Middle frontal gyrus (tissue), 1 donor: Measurements from ENCODE around the gene OR2AG2.
"Not testable (repeated sequence)": the region's sequence is repeated elsewhere in the genome, so short reads cannot be mapped to it uniquely, and the experiment has no call there.

Source experiments
- DNase-seq: peaks from one replicate; pipeline ENCODE4 v3.0.0-alpha.2; 2015; ENCODE audit warnings: low spot score; ENCODE audit errors: extremely low spot score

Gene OR2AG2

GRCh38 chr11:6771926-6772893, at the start of gene OR2AG2:
Gene OR2AG2, minus strand, starts transcription at chr11:6771976. Its CDS starts 3,019 bp downstream, at chr11:6768957.
- DNase-seq: no peak

GRCh38 chr11:6818967-6819366, 47.2 kb upstream of the OR2AG2 start:
- DNase-seq: no peak

DNA sequence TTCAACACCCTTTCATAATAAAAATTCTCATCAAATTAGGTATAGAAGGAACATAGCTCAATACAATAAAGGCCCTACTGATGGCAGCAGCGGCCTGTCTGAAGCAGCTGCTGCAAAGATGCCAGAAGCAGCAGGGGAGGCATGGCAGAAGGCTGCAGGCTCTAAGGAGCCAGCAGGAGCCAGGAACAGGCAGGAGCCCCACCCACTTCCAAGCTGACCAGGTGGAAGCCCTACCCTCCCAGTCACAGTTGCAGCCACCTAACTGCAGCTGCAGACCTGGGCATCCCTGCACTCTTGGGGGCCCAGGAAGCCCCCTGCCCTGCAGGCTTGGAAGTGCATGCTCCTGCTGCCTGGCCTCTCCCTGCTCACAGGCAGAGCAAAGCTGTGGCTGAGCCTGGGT, 45.9 kb upstream of the OR2AG2 start:
- no peak for DNase-seq

DNA sequence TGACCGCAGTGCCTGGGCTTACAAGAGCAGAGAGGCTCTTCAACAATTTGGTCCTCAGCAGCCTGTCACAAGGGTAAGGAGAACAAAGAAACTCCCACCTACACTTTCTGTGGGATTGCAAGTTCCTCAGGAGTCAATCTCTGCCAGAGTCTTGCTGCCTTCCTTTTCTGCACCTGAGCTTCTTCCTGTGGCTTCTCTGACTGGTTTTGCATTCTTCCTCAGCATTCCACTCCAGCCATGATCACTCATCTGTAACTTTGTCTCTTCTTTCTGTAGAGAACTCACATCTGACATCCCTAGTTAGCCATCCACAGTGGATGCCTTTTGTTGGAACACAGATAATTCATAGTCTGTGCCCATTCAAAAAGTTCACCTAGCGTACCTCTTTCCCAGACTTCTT, 41.9 kb upstream of the OR2AG2 start:
- DNase-seq: no peak

DNA sequence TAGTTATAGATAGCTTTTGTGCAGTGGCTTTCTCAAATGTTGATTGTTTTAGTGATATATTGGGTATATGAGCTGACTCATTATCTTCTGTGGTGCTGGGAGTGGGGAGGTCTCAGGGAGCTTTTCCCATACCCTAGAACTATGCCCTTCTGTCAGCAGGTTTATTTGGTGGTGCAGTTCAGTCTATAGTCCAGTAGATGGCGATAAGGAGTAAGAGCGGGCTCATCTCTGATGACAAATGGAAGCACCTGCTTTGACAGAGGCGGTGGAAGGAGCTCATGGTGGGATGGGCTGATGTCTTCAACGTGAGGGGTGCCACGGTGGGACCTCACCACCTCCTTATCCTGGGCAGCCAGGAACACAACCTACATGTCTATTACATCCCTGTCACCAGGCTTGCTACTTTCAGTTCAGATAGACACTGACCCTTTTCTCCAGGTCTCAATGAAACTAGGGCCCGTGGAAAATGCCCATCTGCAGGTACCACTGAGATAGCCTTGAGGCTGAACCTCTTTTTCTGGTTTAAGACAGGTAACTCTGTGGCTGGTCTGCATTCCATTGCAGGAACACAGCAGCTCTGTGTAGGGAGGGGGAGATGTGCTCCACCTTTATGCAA, 40.7 kb upstream of the OR2AG2 start:
- peak; percentile 6 for DNase-seq

DNA sequence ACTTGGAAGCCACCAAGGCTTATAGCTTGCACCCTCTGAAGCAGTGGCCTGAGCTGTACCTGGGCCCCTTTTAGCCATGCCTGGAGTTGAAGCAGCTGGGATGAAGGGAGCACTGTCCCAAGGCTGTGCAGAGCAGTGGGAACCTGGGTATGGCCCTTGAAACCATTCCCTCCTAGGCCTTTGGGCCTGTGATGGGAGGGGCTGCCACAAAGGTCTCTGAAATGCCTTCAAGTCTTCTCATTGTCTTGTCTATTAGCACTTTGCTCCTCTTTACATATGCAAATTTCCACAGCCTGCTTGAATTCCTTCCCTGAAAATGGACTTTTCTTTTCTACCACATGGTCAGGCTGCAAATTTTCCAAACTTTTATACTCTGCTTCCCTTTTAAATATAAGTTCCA, 29.3 kb upstream of the OR2AG2 start:
- not testable (repeated sequence) for DNase-seq

DNA sequence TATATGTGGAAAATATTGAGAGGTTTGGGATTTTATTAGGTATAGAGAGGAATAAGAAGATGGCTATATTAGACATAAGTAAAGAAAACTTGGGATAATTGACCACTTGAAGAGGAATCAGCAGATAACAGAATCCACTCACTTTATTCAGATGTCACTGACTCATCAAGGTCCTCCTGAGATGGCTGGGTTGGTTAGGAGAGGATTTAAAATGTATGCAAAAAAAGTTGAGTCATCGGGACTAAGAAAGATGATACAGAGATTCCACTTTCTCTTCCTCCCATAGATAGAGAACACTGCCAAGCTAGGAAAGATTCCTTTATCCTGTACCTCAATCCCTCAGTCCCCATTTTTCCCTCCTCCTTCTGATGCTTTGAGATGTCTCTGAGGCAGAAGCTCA, 27.6 kb upstream of the OR2AG2 start, which contains the start of gene OR6A2:
OR6A2 (minus strand) TSS at position 288 of the 400 bp plus-strand sequence. CDS start 3,981 bp downstream, outside the sequence.
- DNase-seq: no peak

- DNase-seq: no peak
Measured at GRCh38 chr11:6794639-6795038, 22.9 kb upstream of the OR2AG2 start.

DNA sequence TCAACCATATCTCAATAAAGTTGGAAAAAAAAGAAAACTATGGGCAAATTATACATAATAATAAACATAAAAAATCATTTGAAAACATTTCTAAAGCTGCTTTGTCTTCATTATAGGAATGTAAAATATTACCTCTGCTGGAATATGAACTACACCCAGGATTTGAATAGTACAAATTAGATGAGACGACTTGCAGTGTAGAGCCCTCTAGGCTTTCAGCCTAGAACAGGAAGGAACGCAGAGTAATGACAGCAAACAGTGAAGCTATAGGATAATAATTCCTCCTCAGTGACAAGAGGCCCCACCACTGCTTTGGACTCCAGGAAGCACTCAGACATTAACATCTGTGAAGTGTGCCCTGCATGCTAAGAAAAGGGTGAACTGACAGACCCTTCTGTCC, 18.8 kb upstream of the OR2AG2 start:
- no peak for DNase-seq

GRCh38 chr11:6782720-6783119, 10.9 kb upstream of the OR2AG2 start, which contains the start of gene OR2AG1:
Gene OR2AG1, plus strand, starts transcription at chr11:6783020. Its CDS starts 2,018 bp downstream, at chr11:6785038.
- no peak for DNase-seq

DNA sequence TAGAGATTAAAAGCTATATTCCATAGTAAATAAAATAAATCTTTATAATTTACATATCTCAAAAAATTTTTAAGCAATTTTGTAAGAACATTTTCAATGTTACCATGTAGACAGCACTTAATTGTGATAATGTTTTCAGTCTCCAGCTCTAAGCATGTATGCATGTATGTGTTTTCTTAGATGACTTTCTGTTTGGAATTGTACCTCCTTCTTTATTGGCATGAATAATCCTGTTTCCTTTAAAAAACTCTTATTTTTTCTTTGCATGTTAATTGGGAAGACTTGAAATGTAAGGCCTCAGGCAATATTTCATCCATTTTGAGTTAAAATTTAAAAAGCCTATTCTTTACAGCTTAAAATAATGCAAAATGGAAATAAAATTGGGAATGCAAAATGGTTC, 9.1 kb upstream of the OR2AG2 start:
- DNase-seq: no peak

DNA sequence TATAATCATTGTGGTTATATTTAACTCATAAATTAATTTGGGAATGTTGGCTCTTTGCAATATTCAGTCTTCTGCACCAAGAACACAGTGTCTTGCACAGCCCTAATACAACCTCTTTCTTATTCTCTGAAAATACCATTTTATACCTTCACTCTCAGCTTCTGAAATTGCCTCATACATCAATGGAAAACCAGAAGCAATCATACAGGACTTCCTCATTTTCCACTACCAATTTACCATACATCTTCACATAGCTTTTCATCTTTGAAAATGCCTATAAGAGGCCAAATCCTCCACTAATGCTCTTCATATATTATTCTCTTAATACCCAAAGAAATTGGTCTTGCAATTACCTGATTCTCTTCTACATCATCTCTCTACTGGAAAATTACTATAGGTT, 6.7 kb upstream of the OR2AG2 start:
- DNase-seq: no peak

DNA sequence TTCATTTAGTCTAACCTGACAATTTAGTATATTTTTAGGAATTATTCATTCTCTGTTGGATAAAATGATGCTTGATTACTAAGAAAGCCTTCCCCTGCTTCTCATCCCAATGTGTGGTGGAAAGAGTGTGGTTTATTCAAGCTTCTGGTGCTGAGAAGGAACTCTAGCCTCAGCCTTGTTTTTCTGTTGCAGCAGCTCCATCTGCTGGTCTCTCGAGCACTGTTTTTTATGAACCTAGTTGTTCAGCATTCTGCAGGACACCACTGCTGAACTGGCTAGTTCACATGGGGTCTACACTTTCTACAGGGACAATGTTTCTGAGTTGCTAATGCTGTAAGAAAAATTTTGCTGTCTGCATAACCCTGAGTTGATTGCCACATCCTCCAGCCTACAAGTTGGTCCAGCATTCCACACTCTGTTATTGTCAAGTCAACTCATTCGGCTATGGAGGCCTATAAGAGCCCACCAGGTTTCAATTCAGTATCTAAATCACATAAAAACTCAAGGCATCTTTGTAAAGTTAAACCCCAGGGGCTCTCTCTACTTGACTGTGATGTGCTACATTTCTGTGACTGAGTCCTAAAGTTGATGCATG, 14.3 kb downstream of the OR2AG2 start:
- DNase-seq: peak; percentile 54

DNA sequence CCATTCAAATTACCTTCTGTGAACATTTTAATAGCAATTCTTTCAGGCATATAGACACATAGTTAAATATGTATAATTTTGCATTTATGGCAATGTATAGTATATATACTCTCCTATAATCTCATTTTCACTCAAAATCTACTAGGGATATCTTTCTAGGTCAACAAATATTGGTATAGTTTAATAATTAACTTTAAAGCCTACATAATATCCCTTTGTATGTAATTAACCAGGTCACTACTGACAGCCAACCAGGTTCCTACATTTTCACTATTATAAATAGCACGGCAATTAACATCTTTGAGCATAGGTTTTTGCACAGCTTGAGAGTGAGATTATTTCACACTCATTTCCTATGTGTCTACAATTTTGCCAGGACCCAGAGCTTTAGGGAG, 15.8 kb downstream of the OR2AG2 start:
- DNase-seq: no peak

DNA sequence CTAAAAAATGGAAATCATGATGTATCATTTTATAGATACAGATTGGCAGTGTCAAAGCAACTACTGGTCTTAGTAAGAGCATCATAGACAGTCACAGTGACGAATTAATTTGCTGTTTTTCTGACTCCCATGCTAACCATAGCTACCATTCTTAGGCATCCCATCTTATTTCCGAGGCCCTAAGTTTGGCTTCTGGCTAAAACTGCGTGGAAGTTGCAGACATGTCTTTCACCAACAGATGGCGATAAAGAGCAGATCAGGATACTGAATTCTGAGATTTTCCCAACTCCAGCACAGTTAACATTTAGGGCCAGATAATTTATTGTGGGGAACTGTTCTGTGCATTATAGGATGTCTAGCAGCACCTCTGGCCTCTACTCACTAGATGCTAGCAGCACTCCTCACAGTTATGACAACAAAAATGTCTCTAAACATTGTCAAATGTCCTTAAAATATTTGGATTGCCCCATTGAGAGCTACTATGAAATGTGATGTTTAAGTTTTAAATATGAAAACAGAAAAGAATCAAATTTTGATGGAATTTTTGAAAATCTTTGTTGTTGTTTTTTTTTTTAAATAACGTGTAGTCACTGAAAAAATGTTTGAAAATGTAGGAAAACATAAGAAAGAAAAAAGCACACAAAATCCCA, 16.3 kb downstream of the OR2AG2 start:
- no peak for DNase-seq

- DNase-seq: no peak
Measured at GRCh38 chr11:6747097-6747668, 24.6 kb downstream of the OR2AG2 start.

DNA sequence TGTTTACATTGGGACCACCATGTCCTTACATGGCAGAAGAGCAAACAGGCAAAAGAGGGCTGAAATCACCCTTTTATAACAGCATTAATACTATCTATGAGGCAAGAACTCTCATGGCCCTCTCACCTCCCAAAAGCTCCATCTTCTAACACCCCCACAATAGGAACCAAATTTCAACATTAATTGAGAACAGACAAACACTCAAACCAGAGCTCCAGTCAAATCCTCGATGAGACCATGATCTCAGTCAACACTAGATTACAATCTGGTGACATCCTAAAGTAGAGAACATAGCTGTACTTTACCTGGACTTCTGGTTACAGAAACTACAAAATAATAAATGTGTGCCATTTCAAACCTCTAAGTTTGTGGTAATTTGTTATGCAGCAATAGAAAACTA, 25.1 kb downstream of the OR2AG2 start:
- DNase-seq: no peak

DNA sequence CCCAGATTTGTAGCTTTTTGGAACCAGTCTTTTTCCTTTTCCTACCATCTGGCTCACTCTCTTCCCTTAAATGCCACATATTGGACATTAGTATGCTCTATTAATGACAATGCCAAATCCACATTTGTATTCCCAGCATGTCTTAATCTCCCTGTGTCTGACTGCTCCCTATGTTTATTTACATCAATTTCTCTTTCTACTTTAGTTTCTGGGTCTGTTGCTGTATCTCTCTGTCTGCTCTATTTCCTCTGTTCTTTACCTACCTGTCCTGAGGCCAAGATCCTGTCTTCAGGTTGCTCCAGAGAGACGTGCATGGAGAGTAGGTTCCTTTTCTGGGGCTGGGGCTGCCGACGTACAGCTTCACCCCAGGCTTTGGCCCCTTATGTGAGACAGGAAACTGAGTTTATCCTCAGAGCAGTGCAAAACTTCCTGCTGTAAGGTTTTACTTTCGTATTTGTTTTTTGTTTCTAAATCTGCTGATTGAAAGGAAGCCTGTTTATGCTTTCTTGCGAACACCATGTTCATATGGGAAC, 25.6 kb downstream of the OR2AG2 start:
- no peak for DNase-seq

DNA sequence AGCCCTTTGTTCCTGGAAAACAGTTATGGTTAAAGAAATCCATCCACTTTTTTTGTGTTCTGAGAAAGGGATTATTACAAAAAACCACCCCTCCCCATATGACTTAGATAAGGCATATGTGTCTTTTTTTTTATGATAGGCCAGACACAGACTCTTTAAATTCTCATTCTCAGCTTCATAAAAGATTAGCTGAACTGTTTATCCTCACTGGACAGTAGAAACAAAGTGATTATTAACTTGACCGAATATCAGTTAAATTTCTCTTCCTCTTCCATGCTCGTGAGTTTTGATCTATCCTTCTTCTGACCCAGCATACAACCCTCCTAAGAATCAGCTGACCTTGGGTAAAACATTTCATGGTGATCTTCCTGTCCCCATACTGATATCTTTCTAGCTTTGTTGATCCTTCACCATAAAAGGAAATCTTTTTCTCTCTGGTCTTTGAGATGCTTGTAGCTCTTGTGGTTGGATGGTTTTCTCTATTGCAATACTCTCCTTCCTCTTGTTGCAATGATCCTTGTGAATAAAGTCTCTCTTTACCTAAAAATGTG, 26.2 kb downstream of the OR2AG2 start:
- DNase-seq: no peak

- no peak for DNase-seq
Measured at GRCh38 chr11:6745018-6745417, 26.8 kb downstream of the OR2AG2 start.

DNA sequence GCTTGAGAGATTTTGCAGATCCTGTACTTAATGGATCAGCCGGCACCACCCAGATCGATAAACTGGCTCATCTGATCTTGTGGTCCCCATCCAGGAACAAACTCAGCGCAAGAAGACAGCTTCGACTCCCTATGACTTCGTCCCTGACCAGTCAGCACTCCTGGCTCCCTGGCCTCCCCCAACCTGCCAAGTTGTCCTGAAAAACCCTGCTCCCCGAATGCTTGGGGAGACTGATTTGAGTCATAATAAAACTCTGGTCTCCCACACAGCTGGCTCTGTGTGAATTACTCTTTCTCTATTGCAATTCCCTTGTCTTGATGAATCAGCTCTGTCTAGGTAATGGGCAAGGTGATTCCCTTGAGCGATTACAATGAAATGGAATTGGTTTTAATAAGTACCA, 29.5 kb downstream of the OR2AG2 start:
- no peak for DNase-seq
